Naive thymus-derived CD8-positive, alpha-beta T cell (primary cell): ENCODE data around the gene UMAD1. TPM values are rescaled to one million over a fixed set of nuclear protein-coding genes. Genes with fewer than 3 reads are reported as not detected.
A peak's percentile ranks its signal among the peaks of the same experiment; 100 is the strongest.
"Not testable (repeated sequence)": the region's sequence is repeated elsewhere in the genome, so short reads cannot be mapped to it uniquely, and the experiment has no call there.

Experiments
- ATAC-seq, 2 donors: fragments of 150-1000 bp; cut with Tn5 transposase in 1 of 2; sonication (Bioruptor Pico), chemical (Tn5 transposase) in 1 of 2; 1 replicate in 1 of 2; 2 replicates in 1 of 2; pipeline ENCODE4 v1.10.0; 2021; ENCODE audit warnings: mild to moderate bottlenecking in 2 of 2, moderate library complexity in 2 of 2
- POLR2A ChIA-PET: fragments of 350-600 bp; sonication (Branson Sonifier 250); formaldehyde crosslinking; loops from one replicate; lab custom pipeline; 2021; ENCODE audit warnings: antibody characterized with exemption; lab: Charles Lee
- DNase-seq, 10 donors: peaks; one replicate each; pipeline versions ENCODE4 v3.0.0 to v3.0.0-alpha.2; 2020 to 2022
- H3K27ac Mint-ChIP-seq, 10 donors: one replicate each; pipeline ENCODE4 v1.8.0; 2020 to 2022; ENCODE audit warnings: mild to moderate bottlenecking in 10 of 10, mixed read lengths in 10 of 10, moderate library complexity in 4 of 10, inconsistent platforms in 1 of 10
- H3K27me3 Mint-ChIP-seq, 5 donors: one replicate each; pipeline ENCODE4 v1.8.0; 2021 to 2022; ENCODE audit warnings: mixed read lengths in 5 of 5
- H3K36me3 Mint-ChIP-seq, 3 donors: one replicate each; pipeline ENCODE4 v1.8.0; 2020 to 2022; ENCODE audit warnings: mixed read lengths in 3 of 3, mild to moderate bottlenecking in 2 of 3, inconsistent platforms in 1 of 3
- H3K4me1 Mint-ChIP-seq, 4 donors: one replicate each; pipeline ENCODE4 v1.8.0; 2021 to 2022; ENCODE audit warnings: mixed read lengths in 4 of 4
- H3K4me3 Mint-ChIP-seq, 10 donors: one replicate each; pipeline ENCODE4 v1.8.0; 2020 to 2022; ENCODE audit warnings: mild to moderate bottlenecking in 10 of 10, mixed read lengths in 10 of 10, moderate library complexity in 6 of 10, inconsistent platforms in 1 of 10
- H3K9me3 Mint-ChIP-seq, 9 donors: one replicate each; pipeline ENCODE4 v1.8.0; 2020 to 2022; ENCODE audit warnings: mixed read lengths in 9 of 9, mild to moderate bottlenecking in 3 of 9, inconsistent platforms in 1 of 9, moderate library complexity in 1 of 9
- polyA plus RNA-seq, 3 donors: library from polyadenylated mRNA; unstranded; fragments of 300-500 nt; fragmentation: Illumina TruSeq; gene quantifications; one replicate each; pipeline ENCODE4 v1.2.3, GENCODE V29; 2021
- total RNA-seq, 8 experiments: library from RNA in 2 of 8; stranded (reverse) in 2 of 8; gene quantifications; one replicate each; pipeline ENCODE4 v1.2.3 and lab custom pipeline; 2021 to 2026

Gene UMAD1
- total and polyA plus RNA-seq, 5 experiments from 2014 or later: 18.4 to 35.5 (median 25.9) TPM

- Mint-ChIP-seq H3K27me3 (no peaks in the 10 kb centered on the region), H3K4me1 (peaks cover 23 to 44% (median 31%) of the 10 kb centered on the region in 4 donors), H3K36me3 (peaks cover 4 to 32% (median 28%) of the 10 kb centered on the region in 3 donors), H3K27ac (peak overlapping the region in 4 of 10 donors; percentile 53 to 70 (median 64)), H3K9me3 (peaks cover 0 to 3% (median 0%) of the 10 kb centered on the region in 9 donors), H3K4me3 (peak overlapping the region in 3 of 10 donors; percentile 9 to 40 (median 15))
- POLR2A ChIA-PET: no interaction called here
- DNase-seq (no peak), ATAC-seq (peak in 1 of 2 donors; percentile 60)
Observed at GRCh38 chr7:7817748-7818147, 177.2 kb downstream of the UMAD1 start.

GRCh38 chr7:7818179-7818578 lies 177.6 kb downstream of the UMAD1 start:
- ATAC-seq, DNase-seq, H3K4me3 Mint-ChIP-seq, H3K9me3 Mint-ChIP-seq, POLR2A ChIA-PET, H3K27me3 Mint-ChIP-seq: not testable (repeated sequence)
- peak overlapping the region in 3 of 10 donors; percentile 4 to 38 (median 28) for H3K27ac Mint-ChIP-seq
- peaks cover 23 to 44% (median 31%) of the 10 kb centered on the region in 4 donors for H3K4me1 Mint-ChIP-seq
- peaks cover 4 to 30% (median 24%) of the 10 kb centered on the region in 3 donors for H3K36me3 Mint-ChIP-seq

GRCh38 chr7:7819442-7820247 lies 179.1 kb downstream of the UMAD1 start:
- POLR2A ChIA-PET: no interaction called here
- H3K4me1 Mint-ChIP-seq: peaks cover 24 to 43% (median 31%) of the 10 kb centered on the region in 4 donors
- ATAC-seq (no peak), DNase-seq (no peak)
- H3K36me3 Mint-ChIP-seq: peaks cover 7 to 32% (median 29%) of the 10 kb centered on the region in 3 donors
- peak overlapping the region in 1 of 10 donors; percentile 17 for H3K27ac Mint-ChIP-seq
- no peak overlapping the region for H3K4me3 Mint-ChIP-seq
- no peaks in the 10 kb centered on the region for H3K27me3 Mint-ChIP-seq
- H3K9me3 Mint-ChIP-seq: peaks cover 0 to 9% (median 0%) of the 10 kb centered on the region in 9 donors

GRCh38 chr7:7820409-7820808 lies 179.9 kb downstream of the UMAD1 start:
- Mint-ChIP-seq H3K27ac (no peak overlapping the region), H3K27me3 (no peaks in the 10 kb centered on the region), H3K9me3 (peaks cover 0 to 12% (median 3%) of the 10 kb centered on the region in 9 donors), H3K36me3 (peaks cover 15 to 33% (median 32%) of the 10 kb centered on the region in 3 donors), H3K4me3 (no peak overlapping the region), H3K4me1 (peaks cover 17 to 35% (median 26%) of the 10 kb centered on the region in 4 donors)
- POLR2A ChIA-PET: no interaction called here
- ATAC-seq (no peak), DNase-seq (no peak)

- no peaks in the 10 kb centered on the region for H3K27me3 Mint-ChIP-seq
- H3K27ac Mint-ChIP-seq: no peak overlapping the region
- POLR2A ChIA-PET: no interaction called here
- peaks cover 15 to 33% (median 33%) of the 10 kb centered on the region in 3 donors for H3K36me3 Mint-ChIP-seq
- H3K9me3 Mint-ChIP-seq: peaks cover 0 to 12% (median 3%) of the 10 kb centered on the region in 9 donors
- DNase-seq (no peak), ATAC-seq (no peak)
- peaks cover 12 to 30% (median 21%) of the 10 kb centered on the region in 4 donors for H3K4me1 Mint-ChIP-seq
- no peak overlapping the region for H3K4me3 Mint-ChIP-seq
Observed at GRCh38 chr7:7820939-7821338, 180.4 kb downstream of the UMAD1 start.

GRCh38 chr7:7821517-7821916 lies 181.0 kb downstream of the UMAD1 start:
- no peak overlapping the region for H3K27ac Mint-ChIP-seq
- no peak for ATAC-seq
- peaks cover 0 to 12% (median 3%) of the 10 kb centered on the region in 9 donors for H3K9me3 Mint-ChIP-seq
- peaks cover 7 to 24% (median 16%) of the 10 kb centered on the region in 4 donors for H3K4me1 Mint-ChIP-seq
- no peaks in the 10 kb centered on the region for H3K27me3 Mint-ChIP-seq
- POLR2A ChIA-PET: no interaction called here
- no peak for DNase-seq
- H3K36me3 Mint-ChIP-seq: peaks cover 15 to 35% (median 35%) of the 10 kb centered on the region in 3 donors
- no peak overlapping the region for H3K4me3 Mint-ChIP-seq

- POLR2A ChIA-PET, DNase-seq, H3K27me3 Mint-ChIP-seq, H3K9me3 Mint-ChIP-seq, ATAC-seq, H3K27ac Mint-ChIP-seq, H3K4me3 Mint-ChIP-seq, H3K4me1 Mint-ChIP-seq: not testable (repeated sequence)
- H3K36me3 Mint-ChIP-seq: peaks cover 15 to 22% (median 21%) of the 10 kb centered on the region in 3 donors
Observed at GRCh38 chr7:7825294-7825693, 184.7 kb downstream of the UMAD1 start.

- POLR2A ChIA-PET: no interaction called here
Observed at GRCh38 chr7:7829667-7830066, 189.1 kb downstream of the UMAD1 start.

GRCh38 chr7:7830122-7830878 lies 189.7 kb downstream of the UMAD1 start:
- Mint-ChIP-seq H3K27ac (peak overlapping the region in 2 of 10 donors; percentile 44 to 48), H3K4me3 (no peak overlapping the region), H3K9me3 (peaks cover 0 to under 1% (median under 1%) of the 10 kb centered on the region in 9 donors), H3K4me1 (peaks cover 6 to 9% (median 7%) of the 10 kb centered on the region in 4 donors), H3K36me3 (peaks cover 16 to 20% (median 19%) of the 10 kb centered on the region in 3 donors), H3K27me3 (no peaks in the 10 kb centered on the region)
- no peak for DNase-seq
- POLR2A ChIA-PET: no interaction called here
- no peak for ATAC-seq

More at GRCh38 chr7:7829667-7830066, 189.1 kb downstream of the UMAD1 start:
- no peaks in the 10 kb centered on the region for H3K27me3 Mint-ChIP-seq
- DNase-seq (no peak), ATAC-seq (no peak)
- H3K36me3 Mint-ChIP-seq: peaks cover 22 to 26% (median 26%) of the 10 kb centered on the region in 3 donors
- peak overlapping the region in 1 of 10 donors; percentile 48 for H3K27ac Mint-ChIP-seq
- H3K4me3 Mint-ChIP-seq: no peak overlapping the region
- H3K9me3 Mint-ChIP-seq: peaks cover 0 to 6% (median 3%) of the 10 kb centered on the region in 9 donors
- peaks cover 3 to 8% (median 3%) of the 10 kb centered on the region in 4 donors for H3K4me1 Mint-ChIP-seq

- ATAC-seq (no peak), DNase-seq (no peak)
- Mint-ChIP-seq H3K4me1 (peaks cover 6 to 10% (median 8%) of the 10 kb centered on the region in 4 donors), H3K27me3 (no peaks in the 10 kb centered on the region), H3K4me3 (no peak overlapping the region), H3K36me3 (peaks cover 15 to 18% (median 15%) of the 10 kb centered on the region in 3 donors), H3K27ac (no peak overlapping the region), H3K9me3 (no peaks in the 10 kb centered on the region)
- POLR2A ChIA-PET: no interaction called here
Observed at GRCh38 chr7:7832518-7832917, 192.0 kb downstream of the UMAD1 start.

- no peak for ATAC-seq
- no peak overlapping the region for H3K4me3 Mint-ChIP-seq
- no peaks in the 10 kb centered on the region for H3K9me3 Mint-ChIP-seq
- H3K36me3 Mint-ChIP-seq: peaks cover 15 to 18% (median 15%) of the 10 kb centered on the region in 3 donors
- peaks cover 6 to 11% (median 8%) of the 10 kb centered on the region in 4 donors for H3K4me1 Mint-ChIP-seq
- no peaks in the 10 kb centered on the region for H3K27me3 Mint-ChIP-seq
- no peak for DNase-seq
- POLR2A ChIA-PET: no interaction called here
- peak overlapping the region in 1 of 10 donors; percentile 2 for H3K27ac Mint-ChIP-seq
Observed at GRCh38 chr7:7834761-7835160, 194.2 kb downstream of the UMAD1 start.

GRCh38 chr7:7841027-7841426 lies 200.5 kb downstream of the UMAD1 start:
- Mint-ChIP-seq H3K27me3 (no peaks in the 10 kb centered on the region), H3K9me3 (peaks cover 0 to 1% (median 0%) of the 10 kb centered on the region in 9 donors), H3K36me3 (peaks cover 0 to 20% (median 13%) of the 10 kb centered on the region in 3 donors), H3K27ac (no peak overlapping the region), H3K4me3 (no peak overlapping the region), H3K4me1 (peaks cover 0 to 3% (median under 1%) of the 10 kb centered on the region in 4 donors)
- POLR2A ChIA-PET: no interaction called here
- ATAC-seq (no peak), DNase-seq (no peak)
